ENCODE results near the gene SWI5. TPM values are rescaled to one million over a fixed set of nuclear protein-coding genes. Genes with fewer than 3 reads are reported as not detected.

Gene SWI5
- total RNA-seq, 1 donor, result 31.1 TPM

GRCh38 chr9:128262687-128263086 is 13.4 kb upstream of the SWI5 start:
- TF ChIP-seq, protein P1, sequence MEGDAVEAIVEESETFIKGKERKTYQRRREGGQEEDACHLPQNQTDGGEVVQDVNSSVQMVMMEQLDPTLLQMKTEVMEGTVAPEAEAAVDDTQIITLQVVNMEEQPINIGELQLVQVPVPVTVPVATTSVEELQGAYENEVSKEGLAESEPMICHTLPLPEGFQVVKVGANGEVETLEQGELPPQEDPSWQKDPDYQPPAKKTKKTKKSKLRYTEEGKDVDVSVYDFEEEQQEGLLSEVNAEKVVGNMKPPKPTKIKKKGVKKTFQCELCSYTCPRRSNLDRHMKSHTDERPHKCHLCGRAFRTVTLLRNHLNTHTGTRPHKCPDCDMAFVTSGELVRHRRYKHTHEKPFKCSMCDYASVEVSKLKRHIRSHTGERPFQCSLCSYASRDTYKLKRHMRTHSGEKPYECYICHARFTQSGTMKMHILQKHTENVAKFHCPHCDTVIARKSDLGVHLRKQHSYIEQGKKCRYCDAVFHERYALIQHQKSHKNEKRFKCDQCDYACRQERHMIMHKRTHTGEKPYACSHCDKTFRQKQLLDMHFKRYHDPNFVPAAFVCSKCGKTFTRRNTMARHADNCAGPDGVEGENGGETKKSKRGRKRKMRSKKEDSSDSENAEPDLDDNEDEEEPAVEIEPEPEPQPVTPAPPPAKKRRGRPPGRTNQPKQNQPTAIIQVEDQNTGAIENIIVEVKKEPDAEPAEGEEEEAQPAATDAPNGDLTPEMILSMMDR (IDR thresholded peaks at IDR 0.05; ENCODE audit: insufficient read depth, low read depth, low read length), result no peak
- no peak overlapping the region for H3K4me3 ChIP-seq (ENCODE audit: low read depth, low read length)
- no peak for DNase-seq (ENCODE audit: low read depth)

DNA sequence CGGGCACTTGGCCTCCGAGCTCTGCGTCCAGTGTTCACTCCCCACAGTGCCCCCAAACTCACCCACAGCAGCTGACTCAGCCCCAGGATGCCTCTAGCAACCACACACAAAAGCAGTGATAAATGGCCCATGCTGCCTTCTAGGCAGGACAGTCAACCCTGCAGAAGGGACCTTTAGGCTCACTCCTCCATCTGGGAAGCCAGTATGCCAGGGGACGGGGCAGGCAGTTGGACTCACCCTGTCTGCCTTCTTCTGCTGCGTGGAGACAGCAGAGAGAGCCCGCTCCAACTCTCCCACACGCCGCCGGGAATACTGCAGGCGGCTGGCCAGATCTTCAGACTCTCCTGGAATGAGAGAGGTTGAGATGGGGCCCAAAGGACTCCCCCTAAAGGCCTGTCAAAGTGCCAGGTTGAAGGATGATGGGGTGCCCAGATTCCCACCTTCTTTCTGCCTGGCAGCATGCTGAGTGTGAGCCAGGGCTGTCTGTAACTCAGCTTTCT is 10.7 kb upstream of the SWI5 start:
- H3K4me3 ChIP-seq (ENCODE audit: low read depth, low read length), result no peak overlapping the region
- DNase-seq (ENCODE audit: low read depth), result no peak
- TF ChIP-seq, protein P1 (IDR thresholded peaks at IDR 0.05; ENCODE audit: insufficient read depth, low read depth, low read length), result no peak

GRCh38 chr9:128266868-128267590 is 9.0 kb upstream of the SWI5 start:
- no peak overlapping the region for H3K4me3 ChIP-seq (ENCODE audit: low read depth, low read length)
- TF ChIP-seq, protein P1 (IDR thresholded peaks at IDR 0.05; ENCODE audit: insufficient read depth, low read depth, low read length), result no peak
- no peak for DNase-seq (ENCODE audit: low read depth)

DNA sequence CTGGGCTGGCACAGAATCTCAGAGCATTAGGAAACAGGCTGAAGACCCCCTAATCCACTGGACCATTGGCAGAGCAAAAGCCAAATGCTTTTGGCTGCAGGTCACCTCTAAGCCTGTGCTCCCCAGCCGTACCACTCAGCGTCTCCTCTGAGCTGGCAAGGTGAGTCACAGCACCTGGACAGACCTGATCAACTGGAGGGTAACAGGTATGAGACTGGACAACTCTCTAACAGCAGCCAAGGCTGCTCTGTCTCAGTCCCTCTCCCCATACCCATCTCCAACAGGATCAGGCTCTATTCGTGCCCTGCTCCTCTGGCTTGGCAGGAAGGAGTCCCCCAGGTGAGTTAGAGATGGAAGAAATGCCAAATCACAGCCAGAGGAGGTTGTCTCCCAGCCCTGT is 5.0 kb upstream of the SWI5 start:
- TF ChIP-seq, protein P1 (IDR thresholded peaks at IDR 0.05; ENCODE audit: insufficient read depth, low read depth, low read length), result no peak
- no peak overlapping the region for H3K4me3 ChIP-seq (ENCODE audit: low read depth, low read length)
- DNase-seq (ENCODE audit: low read depth), result no peak

DNA sequence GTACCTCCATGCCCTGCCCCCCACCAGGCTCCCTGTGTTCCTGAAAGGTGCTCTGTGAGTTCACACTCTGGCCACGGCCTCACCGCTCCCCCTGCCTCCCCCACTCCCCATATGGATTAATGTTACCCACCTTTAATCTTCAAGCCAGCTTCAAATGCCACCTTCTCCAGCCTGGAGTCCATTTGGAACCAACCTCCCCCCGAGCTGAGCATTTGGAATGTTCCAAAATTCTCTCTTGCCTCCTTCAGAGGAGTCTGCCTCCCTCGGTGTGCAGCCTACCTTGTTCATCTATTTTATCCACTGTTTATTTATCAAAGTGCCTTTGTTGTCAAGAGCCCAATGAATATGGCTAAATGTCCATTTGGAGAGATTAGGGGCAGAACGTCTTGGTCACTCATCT is 4.6 kb upstream of the SWI5 start:
- TF ChIP-seq, protein P1 (IDR thresholded peaks at IDR 0.05; ENCODE audit: insufficient read depth, low read depth, low read length), result no peak
- H3K4me3 ChIP-seq (ENCODE audit: low read depth, low read length), result no peak overlapping the region
- no peak for DNase-seq (ENCODE audit: low read depth)

GRCh38 chr9:128274245-128274644 is 1.8 kb upstream of the SWI5 start:
- peak overlapping the region; percentile 99 for H3K4me3 ChIP-seq (ENCODE audit: low read depth, low read length)
- no peak for DNase-seq (ENCODE audit: low read depth)

More at GRCh38 chr9:128274245-128274644, 1.8 kb upstream of the SWI5 start:
- TF ChIP-seq, protein P1 (IDR thresholded peaks at IDR 0.05; ENCODE audit: insufficient read depth, low read depth, low read length), result no peak
